Measurements from ENCODE around the gene SAP30BP.

DNA sequence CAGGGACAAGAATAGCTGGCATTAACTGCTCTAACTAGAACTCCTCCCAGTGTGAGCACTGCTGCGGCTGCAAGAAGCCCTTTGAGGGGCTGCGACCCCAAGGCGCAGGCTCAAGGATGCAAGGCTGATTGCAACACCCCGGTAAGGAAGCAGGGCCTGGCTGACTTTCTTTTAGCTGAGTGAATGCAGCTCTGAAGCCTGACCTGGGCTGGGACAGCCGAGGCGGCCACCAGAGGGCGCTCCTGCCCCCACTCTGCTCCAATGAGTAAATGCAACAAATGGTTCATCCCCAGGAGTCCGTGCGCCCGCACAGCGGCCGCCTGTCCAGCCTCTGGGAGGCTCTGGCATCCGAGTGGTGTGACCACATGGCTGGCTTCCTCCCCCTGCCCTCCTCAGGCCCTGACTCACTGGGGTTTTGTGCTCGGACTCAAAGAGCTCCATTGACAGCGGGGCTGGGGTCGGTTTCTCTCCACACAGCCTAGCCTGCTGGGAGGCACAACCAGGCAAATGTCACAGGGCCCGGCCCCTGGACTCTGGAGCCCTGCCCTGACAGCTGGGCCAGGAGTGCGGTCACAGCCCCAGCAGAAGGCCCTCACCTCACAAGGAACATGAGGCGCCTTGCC is 34.2 kb upstream of the SAP30BP start, which contains the start of gene SMIM5:
- TF ChIP-seq YY1 (IDR thresholded peaks at IDR 0.05; ENCODE audit: low read depth) (peak; percentile 49; the same call in 1 of the 2 replicates), RAD21 (IDR thresholded peaks at IDR 0.05; ENCODE audit: low read depth) (peak; percentile 85), TCF12 (IDR thresholded peaks at IDR 0.05; ENCODE audit: low read depth) (no peak), NFIC (IDR thresholded peaks at IDR 0.05) (no peak), TEAD4 (IDR thresholded peaks at IDR 0.05) (no peak), FOXM1 (IDR thresholded peaks at IDR 0.05; ENCODE audit: borderline replicate concordance, low read depth) (no peak), TAF1 (IDR thresholded peaks at IDR 0.05; ENCODE audit: low read depth) (0 out of 2 replicates have a peak, but pooled peaks have one; percentile 14), CREB1 (IDR thresholded peaks at IDR 0.05; ENCODE audit: low read depth) (no peak), EP300 (IDR thresholded peaks at IDR 0.05; ENCODE audit: borderline replicate concordance) (no peak)
- TF ChIP-seq, protein P1, sequence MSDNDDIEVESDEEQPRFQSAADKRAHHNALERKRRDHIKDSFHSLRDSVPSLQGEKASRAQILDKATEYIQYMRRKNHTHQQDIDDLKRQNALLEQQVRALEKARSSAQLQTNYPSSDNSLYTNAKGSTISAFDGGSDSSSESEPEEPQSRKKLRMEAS (IDR thresholded peaks at IDR 0.05) = peak; percentile 73
